Caki2 (cell line): ENCODE measurements around the gene CA5A. TPM values are rescaled to one million over a fixed set of nuclear protein-coding genes. Genes with fewer than 3 reads are reported as not detected.
"Not testable (repeated sequence)": the region's sequence is repeated elsewhere in the genome, so short reads cannot be mapped to it uniquely, and the experiment has no call there.

Experiments used
- DNase-seq: peaks from one replicate; pipeline ENCODE4 v3.0.0-alpha.2; 2015; ENCODE audit warnings: low read depth
- in situ Hi-C: cut with HindIII; loops from 2 replicates; pipeline ENCODE4 v1.10.0; 2016; ENCODE audit warnings: low sequenced_read_pairs, low pct_unique_long_range_greater_than_20kb, mixed read lengths
- total RNA-seq: library from RNA; depleted of rRNA; stranded (reverse); fragments of >200 nt; shearing (Covaris generic); gene quantifications from 2 replicates; pipeline ENCODE4 v1.2.3, GENCODE V29; 2014; ENCODE audit warnings: low replicate concordance

Gene CA5A
- total RNA-seq, 1 experiment from 2014 or later, result not detected

GRCh38 chr16:87933140-87933495 lies 3.2 kb downstream of the CA5A start:
- in situ Hi-C loops, result no loop called here
- no peak for DNase-seq

GRCh38 chr16:87932475-87933139 lies 3.7 kb downstream of the CA5A start:
- in situ Hi-C loops, DNase-seq: not testable (repeated sequence)

- in situ Hi-C loops, result no loop called here
- DNase-seq, result no peak
Observed at GRCh38 chr16:87931504-87931903, 4.8 kb downstream of the CA5A start.

GRCh38 chr16:87930456-87930855 lies 5.9 kb downstream of the CA5A start:
- DNase-seq, result no peak
- in situ Hi-C loops, result no loop called here

GRCh38 chr16:87929986-87930385 lies 6.3 kb downstream of the CA5A start:
- DNase-seq, result no peak
- in situ Hi-C loops, result no loop called here

- no peak for DNase-seq
- in situ Hi-C loops, result no loop called here
Observed at GRCh38 chr16:87927195-87927562, 9.2 kb downstream of the CA5A start.

- in situ Hi-C loops, result no loop called here
- DNase-seq, result no peak
Observed at GRCh38 chr16:87926246-87927194, 9.8 kb downstream of the CA5A start.

GRCh38 chr16:87924811-87925670 lies 11.3 kb downstream of the CA5A start:
- in situ Hi-C loops, result no loop called here
- peak; percentile 88 for DNase-seq

GRCh38 chr16:87924041-87924810 lies 12.1 kb downstream of the CA5A start:
- peak; percentile 92 for DNase-seq
- in situ Hi-C loops, result no loop called here

GRCh38 chr16:87922250-87922871 lies 14.0 kb downstream of the CA5A start:
- DNase-seq, result no peak
- in situ Hi-C loops, result no loop called here

GRCh38 chr16:87921236-87921773 lies 15.0 kb downstream of the CA5A start:
- in situ Hi-C loops, result no loop called here
- DNase-seq, result peak; percentile 18

- DNase-seq, result no peak
- in situ Hi-C loops, result no loop called here
Observed at GRCh38 chr16:87919681-87919994, 16.7 kb downstream of the CA5A start.

- DNase-seq, result no peak
- in situ Hi-C loops, result no loop called here
Observed at GRCh38 chr16:87918866-87919680, 17.3 kb downstream of the CA5A start.

- no peak for DNase-seq
- in situ Hi-C loops, result no loop called here
Observed at GRCh38 chr16:87918338-87918737, 18.0 kb downstream of the CA5A start.

GRCh38 chr16:87917503-87917902 lies 18.8 kb downstream of the CA5A start:
- DNase-seq, result no peak
- in situ Hi-C loops, result no loop called here

GRCh38 chr16:87914812-87915211 lies 21.5 kb downstream of the CA5A start:
- in situ Hi-C loops, result no loop called here

More at GRCh38 chr16:87914812-87915211, 21.5 kb downstream of the CA5A start:
- DNase-seq, result no peak
